Omental fat pad (tissue), 4 donors: Measurements from ENCODE around the gene MOB3B. TPM values are rescaled to one million over a fixed set of nuclear protein-coding genes. Genes with fewer than 3 reads are reported as not detected.
"Not testable (repeated sequence)": the region's sequence is repeated elsewhere in the genome, so short reads cannot be mapped to it uniquely, and the experiment has no call there.

Source experiments
- ATAC-seq: fragments of 150-250 bp; one replicate; pipeline ENCODE4 v1.9.1; 2016; ENCODE audit warnings: mild to moderate bottlenecking, moderate library complexity; ENCODE audit not compliant: low FRiP score
- DNase-seq: peaks from one replicate; pipeline ENCODE4 v3.0.0-alpha.2; 2019; ENCODE audit warnings: low spot score
- total RNA-seq, 4 donors: library from RNA; depleted of rRNA; stranded (reverse); fragments of >200 nt; gene quantifications; one replicate each; pipeline ENCODE4 v1.1.0, GENCODE V29; 2016
- TF ChIP-seq, protein P1 (sequence below), 3 donors: fragments of 450-650 bp; IDR thresholded peaks; one replicate each; pipeline ENCODE4 v1.5.1; 2016 to 2017; ENCODE audit warnings: antibody characterized with exemption in 3 of 3, mild to moderate bottlenecking in 3 of 3, moderate library complexity in 2 of 3

The MOB3B gene
- total RNA-seq, 4 donors from 2014 or later: 7.9 to 11.5 (median 9.4) TPM

DNA sequence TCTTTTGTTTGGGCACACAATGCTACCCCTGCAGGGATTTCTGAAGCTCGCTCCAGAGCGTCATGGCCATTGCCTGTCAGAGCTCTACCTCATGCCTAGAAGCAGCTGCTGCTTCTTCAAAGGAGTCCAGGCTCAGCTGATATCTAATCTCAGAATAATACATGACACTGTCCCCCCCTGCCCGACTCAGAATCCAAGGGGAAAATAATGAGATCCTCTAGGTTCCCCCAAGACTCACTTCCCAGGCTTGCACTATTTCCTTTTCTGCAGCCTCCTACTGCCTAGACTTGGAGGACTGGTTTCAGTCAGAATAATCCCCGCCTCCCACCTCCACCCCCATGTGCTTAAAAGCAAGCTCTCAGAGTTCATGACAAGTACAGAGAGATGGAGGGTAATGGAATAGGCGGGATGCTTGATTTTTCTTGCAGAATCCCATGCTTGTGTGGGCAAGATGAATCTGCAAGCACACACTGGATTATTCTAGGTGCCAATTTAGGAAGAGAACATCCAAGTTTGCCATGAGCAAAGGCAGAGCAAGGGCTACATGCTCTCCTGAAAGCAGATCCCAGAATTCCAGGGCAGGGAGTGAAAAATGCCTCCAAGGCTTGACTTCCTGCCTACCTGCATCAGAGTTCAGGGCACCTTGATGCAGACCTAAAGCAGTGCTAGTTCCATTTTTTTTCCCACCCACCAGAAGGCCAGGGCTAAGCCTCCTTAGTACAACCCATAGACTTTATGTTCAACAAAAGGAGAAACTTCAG, 102.9 kb downstream of the MOB3B start:
- TF ChIP-seq, protein P1, sequence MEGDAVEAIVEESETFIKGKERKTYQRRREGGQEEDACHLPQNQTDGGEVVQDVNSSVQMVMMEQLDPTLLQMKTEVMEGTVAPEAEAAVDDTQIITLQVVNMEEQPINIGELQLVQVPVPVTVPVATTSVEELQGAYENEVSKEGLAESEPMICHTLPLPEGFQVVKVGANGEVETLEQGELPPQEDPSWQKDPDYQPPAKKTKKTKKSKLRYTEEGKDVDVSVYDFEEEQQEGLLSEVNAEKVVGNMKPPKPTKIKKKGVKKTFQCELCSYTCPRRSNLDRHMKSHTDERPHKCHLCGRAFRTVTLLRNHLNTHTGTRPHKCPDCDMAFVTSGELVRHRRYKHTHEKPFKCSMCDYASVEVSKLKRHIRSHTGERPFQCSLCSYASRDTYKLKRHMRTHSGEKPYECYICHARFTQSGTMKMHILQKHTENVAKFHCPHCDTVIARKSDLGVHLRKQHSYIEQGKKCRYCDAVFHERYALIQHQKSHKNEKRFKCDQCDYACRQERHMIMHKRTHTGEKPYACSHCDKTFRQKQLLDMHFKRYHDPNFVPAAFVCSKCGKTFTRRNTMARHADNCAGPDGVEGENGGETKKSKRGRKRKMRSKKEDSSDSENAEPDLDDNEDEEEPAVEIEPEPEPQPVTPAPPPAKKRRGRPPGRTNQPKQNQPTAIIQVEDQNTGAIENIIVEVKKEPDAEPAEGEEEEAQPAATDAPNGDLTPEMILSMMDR (IDR thresholded peaks at IDR 0.05): no peak
- DNase-seq (no peak), ATAC-seq (no peak)

DNA sequence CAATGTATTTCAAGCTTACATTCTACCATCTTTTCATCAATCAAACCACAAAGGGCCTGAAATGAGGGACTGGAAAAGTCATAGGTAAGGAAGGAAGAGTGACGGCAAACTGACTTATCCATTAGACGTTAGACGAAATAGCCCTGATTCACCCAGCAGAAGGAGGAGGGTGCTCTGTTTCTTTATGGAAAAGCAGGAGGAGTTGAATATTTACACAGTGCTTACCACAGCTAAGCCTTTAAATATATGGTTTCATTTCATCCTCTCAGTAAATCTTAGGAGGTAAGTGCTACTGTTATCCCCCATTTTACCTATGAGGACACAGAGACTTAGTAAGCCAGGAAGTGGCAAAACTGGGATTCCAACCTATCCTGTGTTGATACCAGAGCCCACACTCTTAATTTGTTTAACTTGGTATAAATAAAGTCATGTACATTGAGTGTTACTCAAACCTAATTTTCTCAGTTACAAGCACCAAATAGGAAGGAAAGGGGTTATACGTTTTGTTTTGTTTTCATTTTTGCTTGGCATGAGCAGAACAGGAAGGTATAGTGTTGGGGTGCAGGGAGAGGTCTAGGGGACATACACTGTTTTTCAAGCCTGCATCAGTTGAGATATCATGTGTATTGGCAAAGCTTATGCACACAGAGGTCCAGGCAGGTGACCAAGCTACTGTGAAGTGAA, 103.6 kb downstream of the MOB3B start:
- no peak for ATAC-seq
- TF ChIP-seq, protein P1 (IDR thresholded peaks at IDR 0.05): no peak

DNA sequence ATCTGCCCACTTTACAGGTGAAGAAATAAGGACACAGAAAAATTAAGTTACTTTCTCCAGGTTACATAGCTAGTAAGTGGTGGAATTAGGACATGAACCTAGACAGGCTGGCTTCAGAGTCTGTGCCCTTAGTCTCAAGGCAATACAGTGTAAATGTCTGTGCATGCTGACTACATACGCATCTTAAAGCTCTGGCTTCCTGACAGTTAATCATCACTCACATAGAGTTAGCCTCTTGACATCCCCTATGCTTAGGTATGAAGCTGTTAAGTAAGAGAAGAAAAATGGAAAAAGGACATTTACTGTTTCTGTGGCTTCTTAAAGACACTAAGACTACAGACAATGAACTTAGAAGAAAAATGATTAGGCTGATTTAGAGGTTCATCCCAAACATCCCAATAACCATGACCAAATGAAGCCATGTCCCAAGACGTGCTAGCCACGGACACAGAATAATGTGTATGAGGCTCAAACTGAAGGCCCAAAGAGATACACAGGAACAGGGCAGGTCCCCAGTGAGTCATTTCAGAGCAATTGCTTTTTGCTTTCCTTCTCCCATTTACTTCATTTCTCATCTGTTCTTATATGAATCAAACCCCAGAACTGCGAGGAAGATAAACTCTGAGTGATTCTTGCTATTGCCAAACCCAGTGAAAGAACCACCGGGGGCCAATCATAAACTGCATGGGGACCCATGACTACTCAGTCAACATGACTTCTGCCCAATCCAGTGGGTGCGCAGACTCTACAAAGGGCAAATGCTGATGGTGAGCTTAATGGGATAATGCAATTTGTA, 105.5 kb downstream of the MOB3B start:
- TF ChIP-seq, protein P1 (IDR thresholded peaks at IDR 0.05): no peak
- no peak for ATAC-seq

More for the DNA sequence above, 103.6 kb downstream of the MOB3B start:
- no peak for DNase-seq

DNA sequence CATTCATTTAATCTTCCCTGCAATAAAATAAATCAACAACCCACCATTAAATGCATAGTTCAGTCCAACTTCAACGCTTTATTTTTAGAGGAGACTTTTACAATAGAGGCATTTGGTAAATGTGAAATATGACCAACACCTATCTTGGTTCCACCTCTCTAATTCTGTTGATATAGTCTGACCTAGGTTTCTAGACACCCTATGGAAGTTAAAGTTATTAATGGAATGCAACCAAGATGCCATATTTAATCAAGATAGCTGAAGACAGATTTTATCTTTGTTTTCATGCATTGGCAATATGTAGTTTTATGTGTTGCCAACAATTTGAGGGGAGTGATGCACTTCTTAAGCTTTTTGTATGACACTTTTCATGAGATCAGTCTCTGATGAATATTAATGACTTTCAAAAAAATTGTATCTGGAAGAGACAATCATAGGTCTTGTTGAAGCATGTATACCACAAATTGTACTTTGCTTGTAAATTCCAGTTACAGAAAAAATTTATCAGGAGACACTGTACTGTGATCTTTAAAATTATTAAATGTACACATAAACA, 107.3 kb downstream of the MOB3B start:
- TF ChIP-seq, protein P1 (IDR thresholded peaks at IDR 0.05): no peak
- no peak for ATAC-seq
- DNase-seq: no peak

More for the DNA sequence above, 105.5 kb downstream of the MOB3B start:
- DNase-seq: no peak

DNA sequence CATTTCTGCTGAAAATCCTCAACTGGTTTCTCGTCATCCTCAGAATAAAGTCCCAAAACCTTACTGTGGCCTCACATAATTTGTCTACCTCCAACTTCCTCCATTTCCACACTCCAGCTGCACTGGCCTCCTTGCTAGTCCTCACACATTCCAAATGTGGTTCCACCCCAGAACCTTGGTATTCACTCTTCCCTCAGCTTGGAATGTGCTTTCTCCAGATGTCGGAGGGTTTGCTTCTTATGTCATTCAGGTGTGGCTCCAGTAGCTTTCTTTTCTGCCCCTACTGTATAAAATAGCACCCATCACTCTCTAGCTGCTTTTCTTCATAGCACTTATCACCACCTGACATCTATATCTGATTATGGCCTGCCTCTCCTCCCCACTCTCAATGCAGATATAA, 108.0 kb downstream of the MOB3B start:
- no peak for DNase-seq
- TF ChIP-seq, protein P1 (IDR thresholded peaks at IDR 0.05): no peak
- no peak for ATAC-seq

DNA sequence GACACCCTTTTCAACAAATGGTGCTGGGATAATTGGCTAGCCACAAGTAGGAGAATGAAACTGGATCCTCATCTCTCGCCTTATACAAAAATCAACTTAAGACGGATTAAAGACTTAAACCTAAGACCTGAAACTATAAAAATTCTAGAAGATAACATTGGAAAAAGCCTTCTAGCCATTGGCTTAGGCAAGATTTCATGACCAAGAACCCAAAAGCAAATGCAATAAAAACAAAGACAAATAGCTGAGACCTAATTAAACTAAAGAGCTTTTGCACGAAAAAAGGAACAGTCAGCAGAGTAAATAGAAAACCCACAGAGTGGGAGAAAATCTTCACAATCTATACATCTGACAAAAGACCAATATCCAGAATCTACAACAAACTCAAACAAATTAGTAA, 110.1 kb downstream of the MOB3B start:
- DNase-seq, ATAC-seq: not testable (repeated sequence)

DNA sequence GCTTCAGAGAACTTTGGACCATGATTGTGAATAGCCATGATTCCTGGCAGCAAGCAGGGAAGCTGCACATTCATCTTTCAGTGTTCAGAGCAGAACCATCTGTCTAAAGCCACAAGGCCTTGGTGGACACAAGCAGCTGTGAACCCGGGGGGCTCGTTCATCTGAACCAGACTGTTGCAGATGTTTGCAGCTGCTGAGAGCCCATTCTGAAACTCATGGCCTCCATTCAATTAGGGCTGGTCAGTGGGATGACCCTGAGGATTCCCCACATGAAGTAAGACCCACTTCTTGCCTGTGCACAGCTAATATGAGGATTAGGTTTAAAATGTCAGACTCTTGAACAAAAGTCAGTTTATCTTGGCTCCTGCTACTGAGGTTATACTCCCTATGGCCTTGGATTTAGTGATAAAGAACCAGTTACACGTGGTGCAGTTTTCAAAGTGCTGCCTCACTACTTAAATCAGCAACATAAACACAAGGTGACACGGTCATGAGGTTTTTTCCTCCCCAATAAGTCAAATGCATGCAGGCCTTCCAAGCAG, 115.3 kb downstream of the MOB3B start:
- no peak for ATAC-seq
- no peak for DNase-seq
- TF ChIP-seq, protein P1 (IDR thresholded peaks at IDR 0.05): no peak
